Measurements from ENCODE around the gene SCRT2. TPM values are rescaled to one million over a fixed set of nuclear protein-coding genes. Genes with fewer than 3 reads are reported as not detected.

SCRT2 gene
- total RNA-seq, 1 experiment from 2014 or later, result not detected

GRCh38 chr20:620246-620645 lies 55.4 kb downstream of the SCRT2 start:
- H3K27ac ChIP-seq (ENCODE audit: insufficient read length, low read depth, low read length), result no peak overlapping the region
- DNase-seq, result no peak
- no peak overlapping the region for H2BK15ac ChIP-seq (ENCODE audit: low read depth, low read length)
- H3K36me3 Mint-ChIP-seq (ENCODE audit: insufficient read depth in 1 of 3, low read depth in 3 of 3), result peaks cover 0 to 5% (median 0%) of the 10 kb centered on the region in 3 experiments; a peak in 2 of 7 replicates
- H3K23ac ChIP-seq (ENCODE audit: insufficient read length, low read depth, low read length), result no peak overlapping the region
- no peak overlapping the region for H4K91ac ChIP-seq (ENCODE audit: insufficient read length, low read depth, low read length)
- no peak for TF ChIP-seq CTCF (conservative IDR thresholded peaks at IDR 0.05)
- no peak overlapping the region for H2BK120ac ChIP-seq (ENCODE audit: low read depth, low read length, poor library complexity, severe bottlenecking)
- no peak overlapping the region for H3T11ph ChIP-seq (ENCODE audit: low read length)
- no peak overlapping the region for H4K5ac ChIP-seq (ENCODE audit: insufficient read length, low read depth, low read length)
- no peak overlapping the region for H2BK12ac ChIP-seq (ENCODE audit: insufficient read length, low read depth, low read length)
- no peak overlapping the region for H3K27ac Mint-ChIP-seq
- no peak overlapping the region for H3K4me3 Mint-ChIP-seq
- peaks cover 13 to 22% of the 10 kb centered on the region in 2 experiments for H3K4me1 Mint-ChIP-seq
- H3K27me3 ChIP-seq (ENCODE audit: insufficient read depth, low read length), result no peaks in the 10 kb centered on the region
- peaks cover 4% of the 10 kb centered on the region for H3K9me3 ChIP-seq (ENCODE audit: control insufficient read depth, low read depth, low read length)
- no peak overlapping the region for H2BK5ac ChIP-seq (ENCODE audit: insufficient read length, low read length)
- peaks cover 6 to 7% of the 10 kb centered on the region in 2 experiments for H3K9me3 Mint-ChIP-seq
- no peak overlapping the region for H2BK20ac ChIP-seq (ENCODE audit: low read depth, low read length, poor library complexity, severe bottlenecking)
- H3K4me1 ChIP-seq (ENCODE audit: insufficient read depth, low read length), result 0 out of 2 replicates have a peak, but pooled peaks cover 5% of the 10 kb centered on the region
- H4K20me1 ChIP-seq (ENCODE audit: control insufficient read depth, insufficient read depth, insufficient read length), result no peaks in the 10 kb centered on the region
- no peak overlapping the region for H3K56ac ChIP-seq (ENCODE audit: insufficient read length, low read depth, low read length)
- no peak overlapping the region for H3K18ac ChIP-seq (ENCODE audit: insufficient read length, low read depth, low read length)
- H3K79me2 ChIP-seq (ENCODE audit: insufficient read depth, low read length), result no peaks in the 10 kb centered on the region
- no peak overlapping the region for H3K4ac ChIP-seq (ENCODE audit: low read depth, low read length)
- no peaks in the 10 kb centered on the region for H3K23me2 ChIP-seq (ENCODE audit: insufficient read length, low read depth, low read length, poor library complexity, severe bottlenecking)
- no peak overlapping the region for H3K4me2 ChIP-seq (ENCODE audit: insufficient read depth, insufficient read length, low read length)
- no CpG with 5 or more reads among the region's 7 CpGs for WGBS (ENCODE audit: extremely low coverage, insufficient read length, low lambda C conversion rate)
- no peak overlapping the region for H3K14ac ChIP-seq (ENCODE audit: insufficient read depth, low read length)
- no peak overlapping the region for H3K9ac ChIP-seq (ENCODE audit: extremely low read depth, insufficient read length, low read length)
- no peak overlapping the region for H2AK5ac ChIP-seq (ENCODE audit: insufficient read length, low read length)
- peaks cover 13% of the 10 kb centered on the region for H3K27me3 Mint-ChIP-seq (ENCODE audit: low read depth)
- H2AFZ ChIP-seq (ENCODE audit: low read length), result no peak overlapping the region
- H4K8ac ChIP-seq (replicated peaks; ENCODE audit: insufficient read length, low read depth, low read length), result no peak overlapping the region
- H3K79me1 ChIP-seq (ENCODE audit: insufficient read depth, low read depth, low read length, poor library complexity, severe bottlenecking), result no peaks in the 10 kb centered on the region

All from H9 (cell line).